Endodermal cell (in vitro differentiated cells): ENCODE data around the gene WNT9B. TPM values are rescaled to one million over a fixed set of nuclear protein-coding genes. Genes with fewer than 3 reads are reported as not detected.

Experiments
- DNase-seq: peaks from one replicate; pipeline ENCODE4 v3.0.0-alpha.2; 2017
- H3K27ac ChIP-seq: 2 replicates; pipeline ENCODE4 v1.5.1; 2013; ENCODE audit warnings: mild to moderate bottlenecking, low read depth, low read length, moderate library complexity
- H3K27me3 ChIP-seq: 2 replicates; pipeline ENCODE4 v1.6.1; 2013; ENCODE audit warnings: mild to moderate bottlenecking, low read length, moderate library complexity; ENCODE audit not compliant: insufficient read depth, control insufficient read depth, poor library complexity, severe bottlenecking
- H3K36me3 ChIP-seq: 2 replicates; pipeline ENCODE4 v1.7.0; 2013; ENCODE audit warnings: mild to moderate bottlenecking, low read length, moderate library complexity; ENCODE audit not compliant: control insufficient read depth, insufficient read depth
- H3K4me1 ChIP-seq: one replicate; pipeline ENCODE4 v1.7.0; 2013; ENCODE audit warnings: low read length; ENCODE audit not compliant: control insufficient read depth, insufficient read depth
- H3K4me3 ChIP-seq: 2 replicates; pipeline ENCODE4 v1.5.1; 2013; ENCODE audit warnings: mild to moderate bottlenecking, low read length, moderate library complexity
- H3K9ac ChIP-seq: 2 replicates; pipeline ENCODE4 v1.6.1; 2013; ENCODE audit warnings: mild to moderate bottlenecking, low read length, moderate library complexity; ENCODE audit not compliant: poor library complexity, severe bottlenecking; ENCODE audit errors: extremely low read depth
- H3K9me3 ChIP-seq: 2 replicates; pipeline ENCODE4 v1.6.1; 2013; ENCODE audit warnings: mild to moderate bottlenecking, low read length, moderate library complexity; ENCODE audit not compliant: control insufficient read depth
- H3K27ac Mint-ChIP-seq: 2 replicates; pipeline ENCODE4 v1.8.0; 2020; ENCODE audit warnings: mixed read lengths
- H3K27me3 Mint-ChIP-seq: 2 replicates; pipeline ENCODE4 v1.8.0; 2021; ENCODE audit warnings: mild to moderate bottlenecking, mixed read lengths; ENCODE audit not compliant: insufficient read depth
- H3K36me3 Mint-ChIP-seq: 2 replicates; pipeline ENCODE4 v1.8.0; 2020; ENCODE audit warnings: low read depth, mixed read lengths
- H3K4me1 Mint-ChIP-seq: 2 replicates; pipeline ENCODE4 v1.8.0; 2020; ENCODE audit warnings: mixed read lengths
- H3K4me3 Mint-ChIP-seq: 2 replicates; pipeline ENCODE4 v1.8.0; 2020; ENCODE audit warnings: mild to moderate bottlenecking, moderate library complexity, mixed read lengths
- H3K9me3 Mint-ChIP-seq: 2 replicates; pipeline ENCODE4 v1.8.0; 2020; ENCODE audit warnings: mild to moderate bottlenecking, mixed read lengths
- WGBS, 2 experiments: methylation state at CpG; one replicate each; pipeline versions ENCODE4 v1.1.5 to v1.1.7; 2013; ENCODE audit warnings: missing lambda C conversion rate in 2 of 2, mixed read lengths in 1 of 2; ENCODE audit not compliant: insufficient coverage in 1 of 2, insufficient read length in 1 of 2; 5-methylcytosine and 5-hydroxymethylcytosine counted together
- total RNA-seq, 2 donors: library from RNA; stranded (reverse); fragmentation: NEBNext Ultra II Directional in 1 of 2; extraction: Animal tissue kit (Norgen Biotek cat#: 25700) in 1 of 2; gene quantifications; 2 replicates in 1 of 2; 3 replicates in 1 of 2; pipeline ENCODE4 v1.2.1, GENCODE V29; 2021
- TF ChIP-seq, protein P1 (sequence below): fragments of 200-600 bp; sonication (generic); conservative IDR thresholded peaks from 2 replicates; pipeline ENCODE4 v1.5.0; 2021; ENCODE audit warnings: antibody characterized with exemption, mild to moderate bottlenecking

Gene WNT9B
- total RNA-seq, 2 donors from 2014 or later = 0.33 TPM; not detected in 1

- H3K9me3 Mint-ChIP-seq = no peaks in the 10 kb centered on the region
Observed at GRCh38 chr17:46854515-46854914, 3.1 kb downstream of the WNT9B start.

GRCh38 chr17:46854948-46855347 lies 3.6 kb downstream of the WNT9B start:
- H3K4me1 ChIP-seq = no peaks in the 10 kb centered on the region
- no peak overlapping the region for H3K27ac ChIP-seq
- TF ChIP-seq, protein P1, sequence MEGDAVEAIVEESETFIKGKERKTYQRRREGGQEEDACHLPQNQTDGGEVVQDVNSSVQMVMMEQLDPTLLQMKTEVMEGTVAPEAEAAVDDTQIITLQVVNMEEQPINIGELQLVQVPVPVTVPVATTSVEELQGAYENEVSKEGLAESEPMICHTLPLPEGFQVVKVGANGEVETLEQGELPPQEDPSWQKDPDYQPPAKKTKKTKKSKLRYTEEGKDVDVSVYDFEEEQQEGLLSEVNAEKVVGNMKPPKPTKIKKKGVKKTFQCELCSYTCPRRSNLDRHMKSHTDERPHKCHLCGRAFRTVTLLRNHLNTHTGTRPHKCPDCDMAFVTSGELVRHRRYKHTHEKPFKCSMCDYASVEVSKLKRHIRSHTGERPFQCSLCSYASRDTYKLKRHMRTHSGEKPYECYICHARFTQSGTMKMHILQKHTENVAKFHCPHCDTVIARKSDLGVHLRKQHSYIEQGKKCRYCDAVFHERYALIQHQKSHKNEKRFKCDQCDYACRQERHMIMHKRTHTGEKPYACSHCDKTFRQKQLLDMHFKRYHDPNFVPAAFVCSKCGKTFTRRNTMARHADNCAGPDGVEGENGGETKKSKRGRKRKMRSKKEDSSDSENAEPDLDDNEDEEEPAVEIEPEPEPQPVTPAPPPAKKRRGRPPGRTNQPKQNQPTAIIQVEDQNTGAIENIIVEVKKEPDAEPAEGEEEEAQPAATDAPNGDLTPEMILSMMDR = no peak
- Mint-ChIP-seq H3K4me1 (peaks cover 5% of the 10 kb centered on the region), H3K4me3 (no peak overlapping the region), H3K36me3 (no peaks in the 10 kb centered on the region), H3K27me3 (peaks cover 54% of the 10 kb centered on the region), H3K27ac (no peak overlapping the region), H3K9me3 (no peaks in the 10 kb centered on the region)
- DNase-seq = peak; percentile 45
- no peaks in the 10 kb centered on the region for H3K9me3 ChIP-seq
- H3K4me3 ChIP-seq = no peak overlapping the region
- peaks cover 36% of the 10 kb centered on the region for H3K27me3 ChIP-seq
- H3K36me3 ChIP-seq = no peaks in the 10 kb centered on the region
- H3K9ac ChIP-seq = no peak overlapping the region
- 90 to 92% methylated on average over 2 to 4 of the region's 4 CpGs for WGBS, 2 experiments

More at GRCh38 chr17:46854515-46854914, 3.1 kb downstream of the WNT9B start:
- TF ChIP-seq, protein P1 = no peak
- WGBS, 2 experiments = 90% methylated on average over 2 of the region's 3 CpGs; no CpG with 5 or more reads in 1 of the 2 experiments
- Histone ChIP-seq H3K27me3 (peaks cover 40% of the 10 kb centered on the region), H3K4me3 (no peak overlapping the region), H3K27ac (no peak overlapping the region), H3K4me1 (no peaks in the 10 kb centered on the region), H3K36me3 (no peaks in the 10 kb centered on the region), H3K9me3 (no peaks in the 10 kb centered on the region), H3K9ac (no peak overlapping the region)
- Mint-ChIP-seq H3K4me1 (peaks cover 4% of the 10 kb centered on the region), H3K27ac (no peak overlapping the region), H3K36me3 (no peaks in the 10 kb centered on the region), H3K27me3 (peaks cover 58% of the 10 kb centered on the region), H3K4me3 (no peak overlapping the region)
- DNase-seq = no peak

GRCh38 chr17:46857600-46857999 lies 6.2 kb downstream of the WNT9B start:
- Histone ChIP-seq H3K4me3 (no peak overlapping the region), H3K9me3 (no peaks in the 10 kb centered on the region), H3K36me3 (no peaks in the 10 kb centered on the region), H3K27me3 (peaks cover 14% of the 10 kb centered on the region), H3K9ac (no peak overlapping the region), H3K27ac (no peak overlapping the region), H3K4me1 (no peaks in the 10 kb centered on the region)
- no peak for DNase-seq
- H3K27ac Mint-ChIP-seq = no peak overlapping the region
- H3K27me3 Mint-ChIP-seq = peaks cover 32% of the 10 kb centered on the region
- no peak overlapping the region for H3K4me3 Mint-ChIP-seq
- TF ChIP-seq, protein P1 = no peak
- H3K4me1 Mint-ChIP-seq = peaks cover 4% of the 10 kb centered on the region
- H3K9me3 Mint-ChIP-seq = no peaks in the 10 kb centered on the region
- H3K36me3 Mint-ChIP-seq = no peaks in the 10 kb centered on the region
- 88 to 95% methylated on average over 1 of the region's 1 CpG for WGBS, 2 experiments
